Neuronal stem cell (in vitro differentiated cells): ENCODE data around the gene ADAP2.
"Not testable (repeated sequence)": the region's sequence is repeated elsewhere in the genome, so short reads cannot be mapped to it uniquely, and the experiment has no call there.

Source experiments
- DNase-seq: peaks from one replicate; pipeline ENCODE4 v3.0.0-alpha.2; 2013; ENCODE audit warnings: low spot score
- H2AFZ ChIP-seq: one replicate; pipeline ENCODE4 v1.6.1; 2013; ENCODE audit warnings: mild to moderate bottlenecking, low read length, inconsistent platforms
- H2AK5ac ChIP-seq: 2 replicates; pipeline ENCODE4 v1.6.1; 2013; ENCODE audit warnings: low read depth, mild to moderate bottlenecking, inconsistent platforms, low read length, moderate library complexity, mixed read lengths
- H2BK120ac ChIP-seq: 2 replicates; pipeline ENCODE4 v1.6.1; 2013; ENCODE audit warnings: low read depth, mild to moderate bottlenecking, inconsistent platforms, low read length, moderate library complexity, mixed read lengths
- H2BK12ac ChIP-seq: one replicate; pipeline ENCODE4 v1.6.1; 2013; ENCODE audit warnings: low read length, inconsistent platforms
- H2BK15ac ChIP-seq: 2 replicates; pipeline ENCODE4 v1.6.1; 2013; ENCODE audit warnings: mild to moderate bottlenecking, low read length, inconsistent platforms, mixed read lengths
- H2BK5ac ChIP-seq: one replicate; pipeline ENCODE4 v1.6.1; 2013; ENCODE audit warnings: inconsistent platforms, mild to moderate bottlenecking, low read length, moderate library complexity
- H3K14ac ChIP-seq: one replicate; pipeline ENCODE4 v1.6.1; 2013; ENCODE audit warnings: low read length, inconsistent platforms
- H3K18ac ChIP-seq: 2 replicates; pipeline ENCODE4 v1.6.1; 2013; ENCODE audit warnings: low read length, inconsistent platforms
- H3K23ac ChIP-seq: 2 replicates; pipeline ENCODE4 v1.6.1; 2013; ENCODE audit warnings: low read depth, mild to moderate bottlenecking, mixed read lengths, low read length, inconsistent platforms; ENCODE audit not compliant: poor library complexity
- H3K27ac ChIP-seq: replicated peaks from 3 replicates; pipeline ENCODE4 v1.5.1; 2013; ENCODE audit warnings: low read length, inconsistent platforms
- H3K27me3 ChIP-seq, 3 experiments: 2 replicates each; pipeline ENCODE4 v1.6.1; 2013; ENCODE audit warnings: low read length in 3 of 3, mild to moderate bottlenecking in 2 of 3, inconsistent platforms in 1 of 3, low read depth in 1 of 3, mixed read lengths in 1 of 3, moderate library complexity in 1 of 3; ENCODE audit not compliant: control insufficient read depth in 3 of 3, insufficient read depth in 3 of 3
- H3K36me3 ChIP-seq, 2 donors: replicated peaks in 1 of 2; 2 replicates each; pipeline ENCODE4 v1.6.1; 2013; ENCODE audit warnings: low read length in 2 of 2; ENCODE audit not compliant: control insufficient read depth in 2 of 2, insufficient read depth in 2 of 2
- H3K4ac ChIP-seq: 2 replicates; pipeline ENCODE4 v1.6.1; 2013; ENCODE audit warnings: inconsistent platforms, mild to moderate bottlenecking, low read length, moderate library complexity
- H3K4me1 ChIP-seq, 2 donors: 1 replicate in 1 of 2; 2 replicates in 1 of 2; pipeline ENCODE4 v1.6.1; 2013; ENCODE audit warnings: low read length in 2 of 2, low read depth in 1 of 2; ENCODE audit not compliant: control insufficient read depth in 2 of 2, insufficient read depth in 1 of 2
- H3K4me2 ChIP-seq: one replicate; pipeline ENCODE4 v1.6.1; 2013; ENCODE audit warnings: mild to moderate bottlenecking, low read length, inconsistent platforms; ENCODE audit not compliant: insufficient read depth, poor library complexity, severe bottlenecking
- H3K4me3 ChIP-seq, 2 donors: 2 replicates each; pipeline ENCODE4 v1.5.1; 2013; ENCODE audit warnings: low read length in 2 of 2, mild to moderate bottlenecking in 2 of 2, inconsistent platforms in 1 of 2, moderate library complexity in 1 of 2
- H3K79me1 ChIP-seq: one replicate; pipeline ENCODE4 v1.6.1; 2013; ENCODE audit warnings: low read depth, mild to moderate bottlenecking, inconsistent platforms, low read length, moderate library complexity
- H3K9ac ChIP-seq: one replicate; pipeline ENCODE4 v1.6.1; 2013; ENCODE audit warnings: mild to moderate bottlenecking, low read depth, low read length, inconsistent platforms; ENCODE audit not compliant: poor library complexity
- H3K9me3 ChIP-seq, 2 donors: replicated peaks in 1 of 2; 2 replicates each; pipeline versions ENCODE3 to v1.6.1; 2013; ENCODE audit warnings: low read length in 2 of 2, mild to moderate bottlenecking in 2 of 2, inconsistent platforms in 1 of 2, low read depth in 1 of 2, mixed read lengths in 1 of 2, moderate library complexity in 1 of 2; ENCODE audit not compliant: control insufficient read depth in 2 of 2, insufficient read depth in 1 of 2
- H4K8ac ChIP-seq: one replicate; pipeline ENCODE4 v1.6.1; 2013; ENCODE audit warnings: low read depth, mild to moderate bottlenecking, inconsistent platforms, low read length, moderate library complexity
- H4K91ac ChIP-seq: one replicate; pipeline ENCODE4 v1.6.1; 2013; ENCODE audit warnings: low read length, low read depth, mild to moderate bottlenecking, inconsistent platforms; ENCODE audit not compliant: poor library complexity
- WGBS, 2 donors: extraction: QIAGEN DNeasy Blood & Tissue Kit; methylation state at CpG; one replicate each; pipeline ENCODE4 v1.1.7; 2013; ENCODE audit warnings: missing lambda C conversion rate in 2 of 2, mixed read lengths in 1 of 2; ENCODE audit not compliant: insufficient read length in 2 of 2, insufficient replicate concordance in 1 of 2; ENCODE audit errors: extremely low coverage in 2 of 2; 5-methylcytosine and 5-hydroxymethylcytosine counted together

Gene ADAP2

GRCh38 chr17:30927756-30928155 lies 6.0 kb downstream of the ADAP2 start:
- H3K23ac ChIP-seq = no peak overlapping the region
- no peak for DNase-seq
- H3K4ac ChIP-seq = no peak overlapping the region
- no peak overlapping the region for H2BK120ac ChIP-seq
- no peak overlapping the region for H3K4me2 ChIP-seq
- no peak overlapping the region for H2BK5ac ChIP-seq
- H3K27ac ChIP-seq = no peak overlapping the region
- H3K4me1 ChIP-seq = peaks cover 0 to 1% of the 10 kb centered on the region in 2 donors
- H3K27me3 ChIP-seq = peaks cover 3 to 50% (median 13%) of the 10 kb centered on the region in 3 experiments
- no peak overlapping the region for H3K4me3 ChIP-seq
- no peak overlapping the region for H2BK15ac ChIP-seq
- H3K9me3 ChIP-seq = peaks cover 0 to 2% of the 10 kb centered on the region in 2 donors
- H3K18ac ChIP-seq = no peak overlapping the region
- no peak overlapping the region for H3K9ac ChIP-seq
- H3K14ac ChIP-seq = no peak overlapping the region
- H3K36me3 ChIP-seq = no peaks in the 10 kb centered on the region
- WGBS, 2 donors = no CpG with 5 or more reads among the region's 5 CpGs
- H2AK5ac ChIP-seq = no peak overlapping the region
- H4K91ac ChIP-seq = no peak overlapping the region
- H3K79me1 ChIP-seq = no peaks in the 10 kb centered on the region
- no peak overlapping the region for H2BK12ac ChIP-seq
- no peak overlapping the region for H2AFZ ChIP-seq
- no peak overlapping the region for H4K8ac ChIP-seq

- Histone ChIP-seq H3K18ac (no peak overlapping the region), H4K91ac (no peak overlapping the region), H3K14ac (no peak overlapping the region), H2BK120ac (no peak overlapping the region), H3K23ac (no peak overlapping the region), H4K8ac (no peak overlapping the region), H3K9me3 (no peaks in the 10 kb centered on the region), H2AFZ (peak overlapping the region; percentile 54), H3K4ac (no peak overlapping the region), H3K27ac (no peak overlapping the region), H3K9ac (no peak overlapping the region), H3K27me3 (peaks cover 0 to 42% (median 6%) of the 10 kb centered on the region in 3 experiments), H3K36me3 (no peaks in the 10 kb centered on the region), H2AK5ac (no peak overlapping the region), H3K79me1 (no peaks in the 10 kb centered on the region), H3K4me2 (no peak overlapping the region), H2BK5ac (no peak overlapping the region), H2BK12ac (no peak overlapping the region), H3K4me3 (no peak overlapping the region), H3K4me1 (peaks cover 0 to 1% of the 10 kb centered on the region in 2 donors), H2BK15ac (no peak overlapping the region)
- no peak for DNase-seq
- no CpG with 5 or more reads among the region's 3 CpGs for WGBS, 2 donors
Measured at GRCh38 chr17:30928584-30928983, 6.8 kb downstream of the ADAP2 start.

GRCh38 chr17:30929081-30929633 lies 7.4 kb downstream of the ADAP2 start:
- H2BK15ac ChIP-seq = no peak overlapping the region
- no peaks in the 10 kb centered on the region for H3K79me1 ChIP-seq
- H2AFZ ChIP-seq = peak overlapping the region; percentile 54
- no peak overlapping the region for H2BK5ac ChIP-seq
- no peak overlapping the region for H2BK120ac ChIP-seq
- H3K4me2 ChIP-seq = no peak overlapping the region
- no peak overlapping the region for H3K9ac ChIP-seq
- H2AK5ac ChIP-seq = no peak overlapping the region
- no peak overlapping the region for H4K8ac ChIP-seq
- H3K9me3 ChIP-seq = no peaks in the 10 kb centered on the region
- H2BK12ac ChIP-seq = no peak overlapping the region
- no peak overlapping the region for H3K4ac ChIP-seq
- H3K4me3 ChIP-seq = no peak overlapping the region
- H3K27me3 ChIP-seq = peaks cover 0 to 39% (median 2%) of the 10 kb centered on the region in 3 experiments
- no peak overlapping the region for H4K91ac ChIP-seq
- WGBS, 2 donors = no CpG with 5 or more reads among the region's 8 CpGs
- H3K18ac ChIP-seq = no peak overlapping the region
- H3K27ac ChIP-seq = no peak overlapping the region
- peaks cover 0 to 1% of the 10 kb centered on the region in 2 donors for H3K4me1 ChIP-seq
- H3K23ac ChIP-seq = no peak overlapping the region
- H3K14ac ChIP-seq = no peak overlapping the region
- H3K36me3 ChIP-seq = no peaks in the 10 kb centered on the region
- DNase-seq = no peak

- not testable (repeated sequence) for H3K27ac ChIP-seq, H2AFZ ChIP-seq, H2BK12ac ChIP-seq, H3K4me1 ChIP-seq, H3K79me1 ChIP-seq, H2BK120ac ChIP-seq, H3K36me3 ChIP-seq, H3K9ac ChIP-seq, DNase-seq, H2BK15ac ChIP-seq, H4K91ac ChIP-seq, H3K23ac ChIP-seq, H3K9me3 ChIP-seq, H3K18ac ChIP-seq, H3K4ac ChIP-seq, H2BK5ac ChIP-seq, H3K4me2 ChIP-seq, H3K4me3 ChIP-seq, H4K8ac ChIP-seq, H2AK5ac ChIP-seq, H3K14ac ChIP-seq
- WGBS, 2 donors = no CpG with 5 or more reads among the region's 3 CpGs
- H3K27me3 ChIP-seq = peaks cover 0 to 39% (median 0%) of the 10 kb centered on the region in 3 experiments
Measured at GRCh38 chr17:30929861-30930260, 8.1 kb downstream of the ADAP2 start.
